Measurements from ENCODE around the gene PPM1H.

- no peak for TF ChIP-seq CTCF (conservative IDR thresholded peaks at IDR 0.05)
- no peak for TF ChIP-seq ZFX (IDR thresholded peaks at IDR 0.05)
Measured at GRCh38 chr12:62632411-62632918, 302.5 kb downstream of the PPM1H start.

Measured in C4-2B (cell line).